ENCODE results near the gene GALNT10. TPM values are rescaled to one million over a fixed set of nuclear protein-coding genes. Genes with fewer than 3 reads are reported as not detected.

The GALNT10 gene
- total and polyA plus RNA-seq, 10 of the 15 experiments (the other 5 are each of a cell fraction or from before 2014, with no cell fraction given) = 3.9 to 35.4 (median 15.5) TPM

GRCh38 chr5:154273028-154273617, 82.6 kb downstream of the GALNT10 start (continued):
- TF ChIP-seq RCOR1 (conservative IDR thresholded peaks at IDR 0.05; ENCODE audit: low read depth, low read length) (no peak), POLR2AphosphoS5 (IDR thresholded peaks at IDR 0.05; ENCODE audit: low read length) (no peak), TCF12 (IDR thresholded peaks at IDR 0.05; ENCODE audit: low read depth, low read length) (no peak), NFIC (IDR thresholded peaks at IDR 0.05; ENCODE audit: low read depth, low read length) (no peak), KAT2A (conservative IDR thresholded peaks at IDR 0.05; ENCODE audit: control insufficient read depth, low read depth, low read length) (no peak), GABPA (IDR thresholded peaks at IDR 0.05; ENCODE audit: low read depth) (no peak), NR2F1 (conservative IDR thresholded peaks at IDR 0.05) (no peak), ASH2L (IDR thresholded peaks at IDR 0.05; ENCODE audit: borderline replicate concordance, low read depth) (no peak), FOXK2 (IDR thresholded peaks at IDR 0.05) (no peak), BACH1 (IDR thresholded peaks at IDR 0.05; ENCODE audit: borderline replicate concordance) (no peak), SPI1 (IDR thresholded peaks at IDR 0.05; ENCODE audit: borderline replicate concordance, insufficient read depth, low read depth, low read length) (0 out of 2 replicates have a peak, but pooled peaks have one; percentile 8)
- TF ChIP-seq, protein P1, sequence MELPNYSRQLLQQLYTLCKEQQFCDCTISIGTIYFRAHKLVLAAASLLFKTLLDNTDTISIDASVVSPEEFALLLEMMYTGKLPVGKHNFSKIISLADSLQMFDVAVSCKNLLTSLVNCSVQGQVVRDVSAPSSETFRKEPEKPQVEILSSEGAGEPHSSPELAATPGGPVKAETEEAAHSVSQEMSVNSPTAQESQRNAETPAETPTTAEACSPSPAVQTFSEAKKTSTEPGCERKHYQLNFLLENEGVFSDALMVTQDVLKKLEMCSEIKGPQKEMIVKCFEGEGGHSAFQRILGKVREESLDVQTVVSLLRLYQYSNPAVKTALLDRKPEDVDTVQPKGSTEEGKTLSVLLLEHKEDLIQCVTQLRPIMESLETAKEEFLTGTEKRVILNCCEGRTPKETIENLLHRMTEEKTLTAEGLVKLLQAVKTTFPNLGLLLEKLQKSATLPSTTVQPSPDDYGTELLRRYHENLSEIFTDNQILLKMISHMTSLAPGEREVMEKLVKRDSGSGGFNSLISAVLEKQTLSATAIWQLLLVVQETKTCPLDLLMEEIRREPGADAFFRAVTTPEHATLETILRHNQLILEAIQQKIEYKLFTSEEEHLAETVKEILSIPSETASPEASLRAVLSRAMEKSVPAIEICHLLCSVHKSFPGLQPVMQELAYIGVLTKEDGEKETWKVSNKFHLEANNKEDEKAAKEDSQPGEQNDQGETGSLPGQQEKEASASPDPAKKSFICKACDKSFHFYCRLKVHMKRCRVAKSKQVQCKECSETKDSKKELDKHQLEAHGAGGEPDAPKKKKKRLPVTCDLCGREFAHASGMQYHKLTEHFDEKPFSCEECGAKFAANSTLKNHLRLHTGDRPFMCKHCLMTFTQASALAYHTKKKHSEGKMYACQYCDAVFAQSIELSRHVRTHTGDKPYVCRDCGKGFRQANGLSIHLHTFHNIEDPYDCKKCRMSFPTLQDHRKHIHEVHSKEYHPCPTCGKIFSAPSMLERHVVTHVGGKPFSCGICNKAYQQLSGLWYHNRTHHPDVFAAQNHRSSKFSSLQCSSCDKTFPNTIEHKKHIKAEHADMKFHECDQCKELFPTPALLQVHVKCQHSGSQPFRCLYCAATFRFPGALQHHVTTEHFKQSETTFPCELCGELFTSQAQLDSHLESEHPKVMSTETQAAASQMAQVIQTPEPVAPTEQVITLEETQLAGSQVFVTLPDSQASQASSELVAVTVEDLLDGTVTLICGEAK (IDR thresholded peaks at IDR 0.05; ENCODE audit: borderline replicate concordance) = no peak
